ENCODE data around the gene APOBEC3A. TPM values are rescaled to one million over a fixed set of nuclear protein-coding genes. Genes with fewer than 3 reads are reported as not detected.
A peak's percentile ranks its signal among the peaks of the same experiment; 100 is the strongest.

Gene APOBEC3A
- not detected in 2 replicates for polyA plus RNA-seq (2014; cell fraction: cytosol; rRNA removed)
- polyA plus RNA-seq (2014; cell fraction: nucleus; rRNA removed): not detected in 2 replicates

DNA sequence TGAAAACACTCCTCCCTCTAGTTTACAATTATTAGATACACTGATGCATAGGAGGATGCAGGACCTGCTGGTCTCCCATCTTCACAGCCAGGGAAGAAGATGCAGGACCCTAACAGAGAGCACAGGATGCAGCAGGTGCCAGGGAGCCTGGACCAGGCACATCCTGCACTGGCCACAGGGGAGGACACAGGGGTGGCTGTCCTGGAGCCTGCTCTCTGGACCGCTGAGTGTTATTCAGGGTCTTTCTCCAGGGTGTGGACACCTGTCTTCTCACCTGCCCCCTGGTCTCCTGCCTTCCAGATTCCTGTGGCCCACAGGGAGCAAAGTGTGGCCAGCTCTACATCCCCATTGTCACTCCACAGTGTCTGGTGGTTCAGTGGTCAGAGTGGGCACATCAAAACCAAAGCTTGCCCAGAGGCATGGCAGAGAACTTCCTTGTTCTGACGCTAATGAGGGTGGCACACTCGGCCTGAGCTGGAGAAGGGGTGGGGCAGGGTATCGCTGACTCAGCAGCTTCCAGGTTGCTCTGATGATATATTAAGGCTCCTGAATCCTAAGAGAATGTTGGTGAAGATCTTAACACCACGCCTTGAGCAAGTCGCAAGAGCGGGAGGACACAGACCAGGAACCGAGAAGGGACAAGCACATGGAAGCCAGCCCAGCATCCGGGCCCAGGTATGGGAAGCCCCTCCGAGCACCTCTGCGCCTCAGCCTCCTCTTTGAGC, at the start of gene APOBEC3A:
Gene APOBEC3A, plus strand, starts transcription at position 564 of the 725 bp plus-strand sequence. Its CDS starts 83 bp downstream, at position 647.
- no peak for DNase-seq (ENCODE audit: low spot score)

DNA sequence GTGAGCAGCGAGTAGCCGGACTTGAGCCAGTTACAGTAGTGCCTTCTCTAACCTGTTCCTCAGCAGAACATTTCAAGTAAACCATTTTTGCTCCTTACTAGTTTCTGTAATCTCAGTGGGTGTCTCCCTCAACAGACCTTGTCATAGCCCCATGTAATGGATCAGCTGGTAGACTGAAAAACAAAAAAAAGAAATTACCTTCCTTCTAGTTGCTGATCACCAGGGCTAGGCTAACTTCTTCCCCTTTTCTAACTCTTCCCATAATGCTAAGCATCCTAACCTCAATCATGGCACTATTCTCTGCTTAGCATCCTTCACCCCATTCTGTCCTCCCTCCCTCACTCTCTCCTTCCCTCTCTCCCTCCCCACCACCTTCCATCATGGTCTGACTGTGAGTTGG, 49.6 kb upstream of the APOBEC3A start:
- DNase-seq (ENCODE audit: low spot score): no peak

DNA sequence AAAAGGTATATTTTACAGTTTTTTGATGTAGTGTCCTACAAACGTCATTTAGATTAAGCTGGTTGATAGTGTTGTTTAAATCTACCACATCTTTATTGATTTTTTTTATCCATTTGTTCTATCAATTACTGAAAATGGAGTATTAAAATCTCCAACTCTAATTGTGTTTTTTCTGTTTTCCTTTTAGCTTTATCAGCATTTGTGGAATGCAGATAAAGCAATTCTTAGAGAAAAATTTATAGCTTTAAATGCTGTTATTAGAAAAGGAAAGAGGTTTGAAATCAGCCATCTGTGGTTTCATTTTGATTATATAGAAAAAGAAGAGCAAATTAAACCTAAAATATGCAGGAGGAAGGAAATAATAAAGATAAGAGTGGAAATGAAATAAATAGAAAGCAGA, 46.0 kb upstream of the APOBEC3A start:
- no peak for DNase-seq (ENCODE audit: low spot score)

DNA sequence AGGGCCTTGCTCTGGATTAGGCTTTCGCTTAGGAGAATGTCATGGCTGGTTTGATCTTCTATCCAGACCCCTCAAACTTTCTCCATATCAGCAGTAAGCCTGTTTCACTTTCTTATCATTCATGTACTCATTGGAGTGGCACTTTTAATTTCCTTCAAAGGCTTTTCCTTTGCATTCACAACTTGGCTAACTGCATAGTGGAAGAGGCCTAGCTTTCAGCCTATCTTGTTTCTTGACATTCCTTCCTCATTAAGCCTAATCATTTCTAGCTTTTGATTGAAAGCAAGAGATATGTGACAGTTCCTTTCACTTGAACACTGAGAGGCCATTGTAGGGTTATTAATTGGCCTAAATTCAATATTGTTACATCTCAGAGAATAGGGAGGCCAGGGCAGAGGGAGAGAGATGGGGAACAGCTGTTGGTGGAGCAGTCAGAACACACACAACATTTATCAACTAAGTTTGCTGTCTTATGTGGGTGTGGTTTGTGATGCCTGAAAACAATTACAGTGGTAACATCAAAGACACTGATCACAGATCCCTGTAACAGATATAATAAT, 37.7 kb upstream of the APOBEC3A start:
- no peak for DNase-seq (ENCODE audit: low spot score)

DNA sequence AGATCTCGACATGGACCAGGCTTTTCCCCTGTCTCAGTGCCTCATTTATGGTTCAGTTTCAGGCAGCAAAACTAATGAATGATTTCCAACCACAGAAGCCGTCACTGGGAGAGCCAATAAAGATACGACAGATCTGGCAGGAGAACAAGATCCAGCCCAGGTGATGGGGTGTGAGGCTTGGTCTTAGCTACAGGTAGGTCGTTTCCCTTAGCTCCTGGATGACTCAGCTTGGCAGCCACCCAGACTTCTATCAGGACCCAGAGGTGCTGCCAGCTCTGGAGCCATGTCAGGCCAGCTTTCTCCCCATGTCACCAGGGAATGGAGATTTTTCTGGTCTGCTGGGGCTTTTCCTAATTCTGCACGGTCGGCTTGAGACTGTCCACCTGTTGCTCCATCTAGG, 36.3 kb upstream of the APOBEC3A start:
- no peak for DNase-seq (ENCODE audit: low spot score)

DNA sequence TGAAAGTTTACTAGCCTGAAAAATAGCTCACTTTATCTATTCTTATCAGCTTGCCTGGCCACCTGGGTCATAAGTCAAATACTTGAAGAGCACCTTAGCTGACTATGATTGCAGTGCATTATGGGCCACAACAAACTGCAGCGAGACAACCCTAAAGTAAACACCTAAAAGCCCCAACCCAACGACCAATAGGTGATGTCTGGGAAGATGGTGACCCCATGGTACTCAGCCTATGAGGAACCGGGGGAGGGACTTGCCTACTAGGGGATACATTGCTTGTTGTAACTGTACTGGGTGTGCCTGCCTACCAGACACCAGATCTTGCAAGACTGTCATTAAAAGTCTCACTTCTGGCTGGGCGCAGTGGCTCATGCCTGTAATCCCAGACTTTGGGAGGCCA, 35.6 kb upstream of the APOBEC3A start:
- DNase-seq (ENCODE audit: low spot score): no peak

DNA sequence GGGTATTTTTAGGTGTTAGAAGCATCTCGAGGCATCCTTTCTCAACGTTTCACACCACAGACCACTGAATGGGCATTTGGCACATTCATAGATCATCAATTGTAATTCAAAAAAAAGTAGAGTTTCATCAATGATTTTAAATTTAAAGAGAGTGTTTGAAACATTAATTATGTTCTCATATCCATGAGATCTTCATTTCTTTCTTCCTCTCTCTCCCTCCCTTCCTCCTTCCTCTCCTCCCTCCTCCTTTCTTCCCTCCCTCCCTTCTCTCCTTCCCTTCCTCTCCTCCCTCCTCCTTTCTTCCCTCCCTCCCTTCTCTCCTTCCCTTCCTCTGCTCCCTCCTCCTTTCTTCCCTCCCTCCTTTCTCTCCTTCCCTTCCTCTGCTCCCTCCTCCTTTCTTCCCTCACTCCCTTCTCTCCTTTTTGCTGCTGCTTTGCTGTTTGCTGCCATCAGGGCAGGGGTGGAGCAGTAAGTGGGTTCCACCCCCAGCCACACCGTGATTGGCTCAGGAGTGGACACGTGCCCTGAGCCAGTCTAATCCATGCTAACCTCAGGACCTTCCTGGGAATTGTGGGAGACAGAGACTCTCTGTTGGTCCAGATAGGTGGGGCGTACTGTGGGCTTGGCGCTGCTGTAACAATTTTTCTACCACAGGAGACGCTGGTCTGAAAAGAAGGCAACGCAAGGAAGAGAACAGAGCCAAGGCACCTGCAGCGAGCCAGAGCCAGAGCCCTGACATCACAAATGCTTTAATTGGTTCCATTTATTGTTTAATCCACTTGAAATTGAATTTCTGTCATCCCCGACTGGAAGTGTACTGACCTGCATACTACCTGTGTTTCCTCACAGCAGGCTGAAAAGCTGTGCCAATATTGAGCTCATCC, 33.7 kb upstream of the APOBEC3A start:
- DNase-seq (ENCODE audit: low spot score): peak; percentile 82

DNA sequence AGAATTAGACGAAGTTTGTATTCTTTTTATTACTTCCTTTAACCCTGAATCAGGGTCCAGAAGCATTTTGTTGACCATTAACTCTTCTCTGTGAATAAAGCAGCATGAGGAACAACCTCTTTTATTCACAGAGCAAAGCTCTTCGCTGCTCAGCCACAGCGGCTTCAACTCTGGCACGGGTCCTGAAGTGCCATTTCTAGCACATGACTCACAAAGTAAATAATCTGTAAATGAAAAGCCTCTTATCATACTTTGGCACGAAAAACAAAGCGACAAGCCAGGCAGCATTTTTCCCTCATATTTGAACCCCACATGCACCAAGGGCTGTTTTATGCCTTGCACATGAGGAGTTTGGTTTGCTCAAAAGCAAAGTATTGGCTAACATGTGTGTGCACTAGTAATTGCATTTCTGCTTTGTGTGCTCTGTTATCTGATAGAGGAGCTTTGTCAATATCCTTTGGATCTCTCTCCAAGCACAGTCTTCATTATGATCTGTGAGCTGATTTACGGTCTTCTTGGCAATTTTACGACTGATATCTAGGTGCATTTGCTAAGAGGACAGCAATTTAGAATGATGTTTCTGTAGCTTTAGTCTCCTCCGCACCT, 33.0 kb upstream of the APOBEC3A start:
- DNase-seq (ENCODE audit: low spot score): peak; percentile 11

DNA sequence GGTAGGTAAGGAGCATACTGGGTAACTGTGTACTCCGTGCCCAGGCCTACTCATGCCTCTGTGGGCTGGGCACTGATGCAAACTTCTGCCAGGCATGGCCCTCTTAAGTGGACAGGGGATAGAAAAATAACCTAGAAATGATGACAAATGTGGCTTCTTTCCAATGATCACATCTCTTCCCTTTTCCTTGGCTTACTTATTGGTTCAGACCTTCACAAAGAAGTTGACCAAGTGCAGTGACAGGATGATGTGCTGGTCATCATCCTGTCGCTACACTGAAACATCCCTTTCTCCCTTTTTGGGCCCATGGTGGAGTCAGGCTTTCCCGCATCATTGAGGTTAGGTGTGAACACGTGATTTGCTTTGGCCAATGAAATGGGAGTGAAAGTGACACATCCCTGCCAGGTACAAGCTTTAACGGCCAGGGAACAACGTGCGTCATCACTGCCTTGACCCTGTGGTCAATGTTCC, 31.8 kb upstream of the APOBEC3A start:
- DNase-seq (ENCODE audit: low spot score): no peak

DNA sequence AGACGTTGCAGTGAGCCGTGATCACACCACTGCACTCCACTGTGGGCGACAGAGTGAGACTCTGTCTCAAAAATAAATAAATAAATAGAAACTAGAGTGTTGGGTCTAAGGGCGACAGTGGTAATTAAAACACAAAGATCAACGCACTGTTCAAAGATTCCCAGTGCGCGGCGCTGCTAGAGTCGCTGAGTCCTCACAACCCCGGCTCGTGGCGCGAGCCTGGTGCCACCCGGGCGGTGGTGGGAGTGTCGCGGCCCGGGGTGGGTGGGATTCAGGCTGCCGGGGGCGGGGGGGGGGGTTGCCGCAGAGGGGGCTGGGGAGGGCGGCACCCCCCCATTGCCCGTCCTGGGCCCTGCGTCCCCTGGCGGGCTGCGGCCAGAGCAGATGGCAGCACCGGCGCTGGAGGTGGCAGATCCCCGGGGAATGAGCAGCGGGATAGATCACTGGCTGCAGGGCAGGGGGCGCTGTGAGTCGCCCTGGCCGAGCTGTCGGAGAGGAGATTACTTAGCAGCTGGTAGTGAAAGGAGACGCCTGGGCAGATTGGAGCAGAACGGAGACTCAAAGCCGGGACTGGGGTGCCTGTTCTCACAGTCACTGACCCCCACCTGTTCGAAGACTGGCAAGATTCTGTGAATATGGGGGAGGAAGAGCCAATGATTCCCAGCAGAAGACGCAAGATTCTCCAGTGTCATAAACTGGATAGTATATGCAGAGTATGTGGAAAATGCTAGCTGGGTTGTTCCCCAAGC, 30.2 kb upstream of the APOBEC3A start:
- peak; percentile 56 for DNase-seq (ENCODE audit: low spot score)

DNA sequence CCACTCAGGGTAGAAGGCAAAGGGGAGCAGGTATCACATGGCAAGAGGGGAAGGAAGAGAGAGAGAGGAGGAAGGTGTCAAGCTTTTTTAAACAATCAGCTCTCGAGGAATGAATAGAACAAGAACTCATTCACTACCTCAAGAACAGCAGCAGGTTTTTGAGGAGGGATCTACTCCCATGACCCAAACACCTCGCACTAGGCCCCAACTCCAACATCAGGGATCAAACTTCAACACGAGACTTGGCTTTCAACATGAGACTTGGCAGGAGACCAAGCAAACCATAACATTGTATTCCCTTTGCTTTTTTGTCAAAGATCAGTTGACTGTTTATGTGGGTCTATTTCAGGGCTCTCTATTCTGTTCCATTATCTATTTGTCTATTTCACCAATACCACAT, 26.9 kb upstream of the APOBEC3A start:
- DNase-seq (ENCODE audit: low spot score): no peak

DNA sequence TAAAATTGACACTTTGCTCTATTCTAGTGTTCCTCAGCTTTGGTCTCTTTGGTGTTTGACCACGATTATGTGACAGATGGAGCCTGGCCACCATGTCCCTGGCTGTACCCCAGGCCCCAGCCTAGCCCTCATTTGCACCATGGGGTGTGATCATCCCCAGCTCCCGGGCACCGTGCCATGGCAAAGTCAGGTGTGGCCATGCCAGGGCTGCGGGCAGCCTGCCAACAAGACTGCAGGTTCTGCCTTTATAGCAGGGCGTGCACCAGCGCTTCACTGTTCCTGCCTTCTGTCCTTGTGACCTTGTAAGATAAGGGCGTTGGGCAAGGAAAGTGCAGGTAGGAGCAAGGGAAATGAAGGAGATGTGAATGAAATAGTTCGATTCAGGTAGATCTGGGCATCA, 22.4 kb upstream of the APOBEC3A start:
- no peak for DNase-seq (ENCODE audit: low spot score)

DNA sequence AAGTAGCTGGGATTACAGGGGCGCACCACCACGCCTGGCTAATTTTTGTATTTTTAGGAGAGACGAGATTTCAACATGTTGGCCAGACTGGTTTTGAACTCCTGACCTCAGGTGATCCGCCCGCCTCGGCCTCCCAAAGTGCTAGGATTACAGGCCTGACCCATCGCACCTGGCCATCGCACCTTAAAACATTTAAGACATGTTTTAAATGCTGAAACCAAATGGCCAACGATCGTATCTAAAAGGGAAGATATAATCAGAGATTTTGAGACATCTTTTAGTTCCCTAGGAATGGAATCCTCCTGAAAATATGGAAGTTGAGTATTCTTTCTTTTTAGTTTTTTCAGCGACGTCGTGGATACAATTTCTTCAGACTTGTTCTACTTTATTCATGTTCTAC, 21.8 kb upstream of the APOBEC3A start:
- no peak for DNase-seq (ENCODE audit: low spot score)

DNA sequence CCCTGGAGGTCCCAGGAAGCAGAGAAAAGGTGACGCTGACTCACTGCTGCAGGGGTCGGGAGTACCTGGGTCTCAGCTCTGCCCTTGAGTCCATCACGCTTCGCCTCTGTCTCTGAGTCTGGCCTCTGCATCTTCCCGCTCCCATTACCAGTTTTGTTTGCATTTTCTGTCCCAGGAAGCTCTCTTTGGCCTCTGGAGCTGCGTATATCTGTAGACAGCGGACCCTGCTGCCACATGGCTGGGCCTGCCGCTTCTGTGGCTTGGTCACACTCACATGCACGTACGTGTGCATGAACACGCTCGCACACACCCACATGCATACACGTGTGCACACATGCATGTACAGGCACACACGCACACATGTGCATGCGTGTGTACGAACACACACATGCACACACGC, 20.8 kb upstream of the APOBEC3A start:
- no peak for DNase-seq (ENCODE audit: low spot score)

DNA sequence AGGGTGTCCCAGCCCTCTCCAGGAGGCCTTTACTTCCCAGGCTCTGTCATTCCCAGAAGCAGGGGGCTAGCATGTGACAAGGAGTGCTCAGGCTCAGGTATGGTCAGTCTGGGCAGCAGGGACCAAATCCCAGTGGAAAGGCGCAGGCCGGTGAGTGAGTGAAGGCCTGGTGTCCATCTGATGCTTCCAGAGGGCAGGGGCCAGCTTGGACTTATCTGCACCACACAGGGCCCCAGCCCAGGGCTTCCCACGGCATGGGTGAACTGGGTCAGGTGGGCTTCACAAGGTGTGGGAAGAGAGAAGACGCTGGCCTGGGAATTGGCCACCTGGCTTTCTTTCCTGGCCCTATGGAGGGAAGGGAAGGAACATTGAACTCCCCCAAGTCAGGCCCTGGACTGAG, 20.4 kb upstream of the APOBEC3A start:
- no peak for DNase-seq (ENCODE audit: low spot score)

DNA sequence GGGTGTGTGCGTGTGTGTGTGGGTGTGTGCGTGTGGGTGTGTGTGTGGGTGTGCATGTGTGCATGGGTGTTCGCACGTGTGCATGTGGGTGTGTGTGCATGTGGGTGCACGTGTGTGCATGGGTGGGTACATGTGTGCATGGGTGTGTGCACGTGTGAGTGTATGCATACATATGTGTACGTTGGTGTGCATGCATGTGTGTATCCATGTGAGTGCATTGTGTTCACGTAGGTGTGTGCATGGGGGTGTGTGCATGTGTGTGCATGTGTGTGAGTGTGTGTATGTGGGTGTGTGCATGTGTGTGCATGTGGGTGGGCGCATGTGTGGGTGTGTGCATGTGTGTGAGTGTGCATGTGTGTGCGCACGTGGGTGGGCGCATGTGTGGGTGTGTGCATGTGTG, 19.9 kb upstream of the APOBEC3A start:
- DNase-seq (ENCODE audit: low spot score): no peak

DNA sequence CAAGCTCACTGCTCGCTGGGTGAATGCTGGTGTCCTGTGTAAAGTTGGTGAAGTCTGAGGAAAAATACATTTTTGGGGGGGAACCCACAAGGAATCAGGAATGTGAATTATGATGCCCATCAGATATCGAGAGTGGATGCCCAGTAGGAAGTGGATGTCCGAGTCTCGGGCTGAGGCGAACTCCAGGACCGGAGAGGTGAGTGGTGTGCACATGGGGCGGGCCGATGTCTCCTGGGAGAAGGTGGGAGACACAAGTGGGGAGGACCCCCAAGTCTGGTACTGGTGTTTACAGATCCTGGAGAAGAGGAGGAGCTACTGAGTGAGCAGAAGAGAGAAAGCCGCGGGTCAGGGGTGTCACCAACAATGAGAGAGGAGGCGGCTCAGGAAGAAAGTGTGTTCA, 19.2 kb upstream of the APOBEC3A start:
- no peak for DNase-seq (ENCODE audit: low spot score)

DNA sequence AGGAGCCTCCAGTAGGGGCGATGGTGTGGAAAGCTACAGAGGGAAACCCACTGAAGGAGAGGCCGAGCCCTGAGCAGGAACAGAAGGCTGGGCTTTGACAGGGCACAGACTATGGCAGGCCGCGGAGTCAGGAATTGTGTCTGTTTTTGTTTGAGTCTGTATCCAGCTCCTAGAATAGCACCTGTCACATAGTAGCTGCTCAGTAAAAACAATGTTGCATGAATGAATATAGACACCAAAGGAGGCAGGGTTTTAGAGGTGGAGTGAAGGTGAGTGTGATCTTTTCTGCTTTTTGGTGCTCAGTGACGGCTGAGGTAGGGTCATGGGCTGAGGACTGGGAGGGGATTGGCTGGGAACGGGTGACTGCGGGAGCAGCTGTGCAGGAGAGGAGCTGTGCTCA, 18.5 kb upstream of the APOBEC3A start:
- no peak for DNase-seq (ENCODE audit: low spot score)

DNA sequence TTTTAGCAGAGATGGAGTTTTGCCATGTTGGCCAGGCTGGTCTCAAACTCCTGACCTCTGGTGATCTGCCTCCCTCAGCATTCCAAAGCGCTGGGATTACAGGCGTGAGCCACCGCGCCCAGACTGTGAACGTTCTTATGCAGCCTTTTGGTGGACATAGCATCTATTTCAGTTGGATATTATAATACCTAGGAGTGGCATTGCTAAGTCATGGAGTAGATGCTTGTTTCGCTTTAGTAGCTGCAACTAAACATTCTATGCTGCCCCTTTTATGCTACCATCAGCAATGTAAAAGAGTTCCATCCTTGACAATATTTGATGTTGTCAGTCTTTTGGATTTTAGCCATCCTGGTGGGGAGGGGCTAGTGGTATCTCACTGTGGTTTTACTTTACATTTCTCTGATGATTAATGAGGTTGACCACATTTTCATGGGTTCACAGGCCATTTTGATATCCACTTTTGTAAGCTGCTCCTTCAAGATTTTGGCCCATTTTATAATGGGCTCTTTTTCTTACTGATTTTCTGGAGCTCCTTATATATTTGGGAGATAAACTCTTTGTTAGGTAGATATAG, 16.5 kb upstream of the APOBEC3A start:
- DNase-seq (ENCODE audit: low spot score): no peak

DNA sequence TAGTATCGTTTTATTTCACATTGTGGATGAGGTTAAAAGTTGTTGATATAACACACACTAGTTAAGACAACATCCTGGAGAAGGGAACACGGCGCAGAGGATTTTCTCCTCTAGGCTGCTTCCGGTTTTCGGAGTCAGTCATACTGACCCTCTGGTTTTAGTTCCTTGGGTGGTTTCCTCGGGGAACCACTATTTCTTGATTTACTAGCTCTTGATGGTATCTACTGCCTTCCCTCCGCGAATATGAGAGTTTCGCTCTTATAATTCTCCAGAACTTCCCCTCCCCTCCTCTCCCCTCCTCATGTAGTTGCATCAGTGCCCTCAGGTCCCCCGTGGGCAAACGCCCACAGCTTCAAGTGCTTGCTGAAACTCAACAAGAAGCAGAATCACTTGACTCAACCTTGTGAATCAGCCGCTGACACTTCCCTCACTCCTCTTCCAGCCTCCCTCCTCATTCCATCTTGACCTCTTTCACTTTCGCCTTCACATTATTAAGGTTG, 15.9 kb upstream of the APOBEC3A start:
- DNase-seq (ENCODE audit: low spot score): no peak

DNA sequence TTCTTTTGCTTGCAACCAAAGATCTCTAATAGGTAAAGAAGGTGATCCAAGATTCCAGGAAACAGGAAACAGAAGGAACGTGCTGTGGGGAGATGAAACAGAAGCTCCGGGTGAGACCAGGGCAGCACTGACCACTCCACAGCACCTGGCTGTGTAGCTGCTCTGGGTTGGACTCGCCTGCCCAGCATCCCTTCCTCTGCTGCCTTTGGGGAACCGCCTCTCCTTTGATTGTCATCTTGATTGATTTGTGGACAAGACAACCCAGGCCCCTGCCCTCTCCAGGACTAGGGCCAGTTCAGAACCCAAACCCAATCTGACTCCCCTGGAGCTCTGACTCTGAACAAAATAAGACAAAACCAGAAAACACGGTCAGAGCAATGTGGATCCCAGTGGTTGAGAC, 14.7 kb upstream of the APOBEC3A start:
- no peak for DNase-seq (ENCODE audit: low spot score)
